RWPE2 (cell line): ENCODE measurements around the gene RNU5B-1.

Source experiments
- ATAC-seq: fragments of 200-7000 bp; cut with Tn5 transposase; 3 replicates; pipeline ENCODE4 v1.9.1; 2021; ENCODE audit warnings: low read depth
- DNase-seq: peaks from one replicate; pipeline ENCODE4 v3.0.0-alpha.2; 2020; ENCODE audit warnings: low spot score
- H3K27ac ChIP-seq: fragments of 450-650 bp; 2 replicates; pipeline ENCODE4 v1.5.1; 2017; ENCODE audit warnings: mild to moderate bottlenecking; ENCODE audit not compliant: poor library complexity, severe bottlenecking
- H3K27me3 ChIP-seq: fragments of 250-450 bp; sonication (Bioruptor Pico); 2 replicates; pipeline ENCODE4 v1.5.1; 2021; ENCODE audit warnings: mild to moderate bottlenecking, moderate library complexity; ENCODE audit not compliant: insufficient read depth, poor library complexity, severe bottlenecking
- H3K36me3 ChIP-seq: fragments of 250-450 bp; sonication (Bioruptor Pico); 2 replicates; pipeline ENCODE4 v1.5.1; 2020; ENCODE audit warnings: low read depth, mild to moderate bottlenecking, moderate library complexity
- H3K4me1 ChIP-seq: fragments of 250-450 bp; sonication (Bioruptor Pico); 2 replicates; pipeline ENCODE4 v1.5.1; 2021; ENCODE audit warnings: mild to moderate bottlenecking, moderate library complexity; ENCODE audit not compliant: insufficient read depth, poor library complexity, severe bottlenecking
- H3K4me3 ChIP-seq: fragments of 250-450 bp; sonication (Bioruptor Pico); 2 replicates; pipeline ENCODE4 v1.5.1; 2021; ENCODE audit warnings: mild to moderate bottlenecking, moderate library complexity; ENCODE audit not compliant: severe bottlenecking
- H3K9me3 ChIP-seq: fragments of 250-450 bp; sonication (Bioruptor Pico); 2 replicates; pipeline ENCODE4 v1.5.1; 2021; ENCODE audit warnings: mild to moderate bottlenecking, moderate library complexity; ENCODE audit not compliant: severe bottlenecking
- TF ChIP-seq, protein P1 (sequence below): fragments of 450-650 bp; IDR thresholded peaks from one replicate; pipeline ENCODE4 v1.5.1; 2017; ENCODE audit warnings: mild to moderate bottlenecking, moderate library complexity; ENCODE audit not compliant: poor library complexity, severe bottlenecking

The RNU5B-1 gene

DNA sequence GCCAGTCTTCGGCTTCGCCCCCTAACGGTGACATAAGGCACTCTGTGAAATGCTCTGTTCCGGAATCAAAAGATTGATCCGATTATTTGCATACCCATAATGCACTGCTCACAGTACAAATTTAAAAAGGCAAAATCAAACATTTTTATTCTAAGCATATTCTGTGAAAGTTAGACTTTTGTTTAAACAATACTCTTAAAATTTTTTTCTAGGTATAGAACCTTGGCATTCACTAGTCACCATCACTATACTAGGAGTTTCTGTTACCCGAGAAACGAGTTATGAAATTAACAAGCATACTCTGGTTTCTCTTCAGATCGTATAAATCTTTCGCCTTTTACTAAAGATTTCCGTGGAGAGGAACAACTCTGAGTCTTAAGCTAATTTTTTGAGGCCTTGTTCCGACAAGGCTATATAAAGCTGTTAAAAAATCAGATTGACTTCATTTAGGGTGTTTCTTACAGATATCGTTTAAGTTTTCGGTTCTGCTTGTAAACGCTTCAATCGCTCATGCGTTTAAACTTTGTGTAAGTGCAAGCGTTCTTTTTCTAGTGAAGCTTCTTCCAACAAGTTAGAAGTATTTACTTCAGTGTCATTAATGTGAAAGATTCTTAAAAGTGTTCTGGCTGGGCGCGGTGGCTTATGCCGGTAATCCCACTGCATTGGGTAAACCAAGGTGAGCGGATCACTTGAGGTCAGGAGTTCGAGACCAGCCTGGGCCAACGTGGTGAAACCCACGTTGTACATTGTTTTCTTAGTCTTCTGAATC is at the start of gene RNU5B-1:
Gene RNU5B-1, plus strand, starts transcription at position 297 of the 769 bp plus-strand sequence.
- Histone ChIP-seq H3K36me3 (no peaks in the 10 kb centered on the region), H3K27me3 (no peaks in the 10 kb centered on the region), H3K4me1 (peaks cover 5% of the 10 kb centered on the region), H3K27ac (peak within 1 kb of the TSS; percentile 66), H3K4me3 (peak within 1 kb of the TSS; percentile 34), H3K9me3 (no peaks in the 10 kb centered on the region)
- TF ChIP-seq, protein P1, sequence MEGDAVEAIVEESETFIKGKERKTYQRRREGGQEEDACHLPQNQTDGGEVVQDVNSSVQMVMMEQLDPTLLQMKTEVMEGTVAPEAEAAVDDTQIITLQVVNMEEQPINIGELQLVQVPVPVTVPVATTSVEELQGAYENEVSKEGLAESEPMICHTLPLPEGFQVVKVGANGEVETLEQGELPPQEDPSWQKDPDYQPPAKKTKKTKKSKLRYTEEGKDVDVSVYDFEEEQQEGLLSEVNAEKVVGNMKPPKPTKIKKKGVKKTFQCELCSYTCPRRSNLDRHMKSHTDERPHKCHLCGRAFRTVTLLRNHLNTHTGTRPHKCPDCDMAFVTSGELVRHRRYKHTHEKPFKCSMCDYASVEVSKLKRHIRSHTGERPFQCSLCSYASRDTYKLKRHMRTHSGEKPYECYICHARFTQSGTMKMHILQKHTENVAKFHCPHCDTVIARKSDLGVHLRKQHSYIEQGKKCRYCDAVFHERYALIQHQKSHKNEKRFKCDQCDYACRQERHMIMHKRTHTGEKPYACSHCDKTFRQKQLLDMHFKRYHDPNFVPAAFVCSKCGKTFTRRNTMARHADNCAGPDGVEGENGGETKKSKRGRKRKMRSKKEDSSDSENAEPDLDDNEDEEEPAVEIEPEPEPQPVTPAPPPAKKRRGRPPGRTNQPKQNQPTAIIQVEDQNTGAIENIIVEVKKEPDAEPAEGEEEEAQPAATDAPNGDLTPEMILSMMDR: peak; percentile 100
- DNase-seq: peak; percentile 91
- peak; percentile 85 for ATAC-seq

DNA sequence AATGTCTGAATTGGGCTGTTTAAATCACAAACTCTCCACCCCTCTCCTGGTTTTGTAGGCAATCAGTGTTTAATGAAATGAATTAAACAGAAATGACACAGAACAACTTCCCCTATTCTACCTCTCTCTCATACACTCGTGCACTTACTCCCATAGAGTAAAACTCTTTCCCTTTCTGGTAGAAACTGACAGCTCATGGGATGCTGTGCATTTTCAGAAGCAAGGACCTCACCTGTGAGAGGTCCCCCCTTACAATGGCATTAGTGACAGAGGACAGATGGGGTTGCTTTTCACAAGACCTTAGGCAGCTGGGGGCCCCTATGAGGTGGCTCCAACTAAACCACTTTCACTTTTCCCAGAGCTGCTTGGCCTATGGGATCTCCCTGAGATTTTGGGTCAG is 49.7 kb upstream of the RNU5B-1 start:
- ATAC-seq (no peak), DNase-seq (no peak)
- no peaks in the 10 kb centered on the region for H3K27me3 ChIP-seq
- TF ChIP-seq, protein P1: no peak
- peaks cover 13% of the 10 kb centered on the region; the same call in 1 of the 2 replicates for H3K36me3 ChIP-seq
- H3K4me1 ChIP-seq: no peaks in the 10 kb centered on the region
- H3K27ac ChIP-seq: no peak overlapping the region
- no peak overlapping the region for H3K4me3 ChIP-seq
- H3K9me3 ChIP-seq: no peaks in the 10 kb centered on the region

DNA sequence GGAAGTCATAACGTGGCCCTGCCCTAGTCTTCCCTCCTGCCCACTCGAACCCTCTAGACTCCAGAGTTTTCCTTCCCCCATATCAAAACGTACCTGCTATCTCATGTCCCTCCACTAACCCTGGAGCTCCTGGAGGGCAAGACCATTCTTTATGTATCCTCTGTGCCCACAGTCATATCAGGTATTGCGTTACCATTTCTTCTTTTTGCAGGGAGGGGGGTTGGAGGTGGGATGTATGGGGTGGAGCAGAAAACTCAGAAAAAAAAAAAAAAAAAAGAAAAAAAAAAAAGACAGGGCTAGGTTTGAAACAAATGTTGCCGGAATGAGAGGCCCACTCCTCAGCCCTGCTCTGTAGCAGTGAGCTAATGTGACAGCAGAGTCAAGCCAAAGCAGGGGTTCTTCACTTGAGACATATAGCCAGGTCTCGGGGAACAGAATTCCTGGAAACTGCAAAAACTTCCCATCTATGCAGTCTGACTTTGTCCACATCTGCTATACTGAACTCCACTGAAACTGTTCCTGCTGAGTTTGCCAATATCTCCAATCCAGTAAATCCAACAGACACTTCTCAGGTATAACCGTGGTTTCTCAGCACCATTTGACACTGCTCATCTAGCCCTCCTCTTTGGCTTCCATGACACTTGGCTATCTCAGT is 48.9 kb upstream of the RNU5B-1 start:
- TF ChIP-seq, protein P1: no peak
- Histone ChIP-seq H3K4me3 (no peak overlapping the region), H3K27ac (no peak overlapping the region), H3K27me3 (no peaks in the 10 kb centered on the region), H3K4me1 (no peaks in the 10 kb centered on the region), H3K9me3 (no peaks in the 10 kb centered on the region), H3K36me3 (peaks cover 19% of the 10 kb centered on the region)
- DNase-seq: no peak
- no peak for ATAC-seq

DNA sequence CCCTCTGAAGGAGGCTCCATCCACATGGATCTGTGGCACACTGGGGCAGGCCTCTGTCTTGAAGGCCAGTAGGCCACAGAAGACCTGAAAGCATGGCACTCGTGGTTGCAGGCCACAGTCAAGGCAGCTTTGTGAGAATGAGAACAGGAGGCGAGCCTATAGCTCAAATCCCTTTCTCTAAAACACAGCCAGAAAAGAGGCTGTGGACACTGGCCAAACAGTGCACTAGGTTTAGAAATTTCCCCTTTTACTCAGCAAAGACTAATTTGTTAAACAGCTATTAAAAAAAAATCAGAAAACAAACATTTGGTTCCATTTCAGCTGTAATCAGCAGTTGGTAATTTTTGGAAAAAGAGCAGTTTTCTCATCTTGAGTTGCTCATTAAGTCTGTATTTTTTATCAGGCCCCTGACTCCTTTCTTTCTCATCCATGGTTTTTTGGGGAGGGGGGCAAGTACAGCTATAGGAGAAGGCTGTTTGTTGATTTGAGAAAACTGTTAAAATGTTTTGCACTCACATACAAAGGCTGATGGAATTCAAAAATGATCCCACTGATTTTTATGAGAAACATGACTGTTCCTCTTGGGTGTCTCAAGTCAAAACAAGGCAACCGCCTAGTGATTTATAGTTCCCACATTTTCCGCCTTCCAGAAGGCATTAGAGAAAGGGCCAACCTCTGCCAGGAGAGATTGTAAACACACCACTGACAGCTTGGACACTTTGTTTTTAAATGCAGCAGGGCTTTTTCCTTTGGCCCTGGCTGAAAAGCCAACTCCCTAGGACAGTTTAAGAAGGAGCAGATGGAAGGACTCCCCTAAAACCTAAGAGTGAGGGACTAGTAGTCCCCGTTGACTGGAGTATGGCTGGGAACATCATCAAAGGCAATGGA is 45.9 kb upstream of the RNU5B-1 start:
- no peak overlapping the region for H3K4me3 ChIP-seq
- H3K27ac ChIP-seq: no peak overlapping the region
- DNase-seq (no peak), ATAC-seq (no peak)
- H3K4me1 ChIP-seq: no peaks in the 10 kb centered on the region
- H3K36me3 ChIP-seq: peaks cover 19% of the 10 kb centered on the region
- no peaks in the 10 kb centered on the region for H3K27me3 ChIP-seq
- H3K9me3 ChIP-seq: no peaks in the 10 kb centered on the region
- TF ChIP-seq, protein P1: no peak
